ENCODE results near the gene PPEF2.

PPEF2 gene

DNA sequence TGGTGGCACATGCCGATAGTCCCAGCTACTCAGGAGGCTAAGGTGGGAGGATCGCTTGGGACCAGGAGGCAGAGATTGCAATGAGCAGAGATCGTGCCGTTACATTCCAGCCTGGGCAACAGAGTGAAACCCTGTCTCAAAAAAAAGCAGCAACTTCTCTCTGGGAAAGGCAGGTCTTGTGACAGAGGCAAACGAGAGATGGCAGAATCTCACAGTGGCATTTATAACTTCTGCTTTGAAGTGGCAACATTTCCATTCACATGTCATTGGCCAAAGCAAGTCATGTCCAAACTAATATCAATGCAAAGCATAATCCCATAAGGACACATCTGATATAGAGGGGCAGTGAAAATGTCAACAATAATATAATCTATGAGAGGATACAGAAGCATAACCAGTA, 79.8 kb downstream of the PPEF2 start:
- no peak for FAIRE-seq

DNA sequence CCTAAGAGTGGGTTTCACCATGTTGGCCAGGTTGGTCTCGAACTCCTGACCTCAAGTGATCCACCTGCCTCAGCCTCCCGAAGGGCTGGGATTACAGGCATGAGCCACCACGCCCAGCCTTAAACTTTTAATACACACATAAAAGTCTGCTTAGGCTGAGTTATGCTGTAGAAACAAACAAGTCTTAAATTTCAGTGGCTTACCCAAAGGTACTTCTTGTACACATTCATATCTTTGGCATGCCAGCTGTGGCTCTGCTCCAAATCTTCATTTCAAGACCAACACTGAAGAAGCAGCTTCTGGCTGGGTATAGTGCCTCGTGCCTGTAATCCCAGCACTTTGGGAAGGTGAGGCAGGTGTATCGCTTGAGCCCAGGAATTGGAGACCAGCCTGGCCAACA, 80.3 kb downstream of the PPEF2 start:
- no peak for FAIRE-seq

DNA sequence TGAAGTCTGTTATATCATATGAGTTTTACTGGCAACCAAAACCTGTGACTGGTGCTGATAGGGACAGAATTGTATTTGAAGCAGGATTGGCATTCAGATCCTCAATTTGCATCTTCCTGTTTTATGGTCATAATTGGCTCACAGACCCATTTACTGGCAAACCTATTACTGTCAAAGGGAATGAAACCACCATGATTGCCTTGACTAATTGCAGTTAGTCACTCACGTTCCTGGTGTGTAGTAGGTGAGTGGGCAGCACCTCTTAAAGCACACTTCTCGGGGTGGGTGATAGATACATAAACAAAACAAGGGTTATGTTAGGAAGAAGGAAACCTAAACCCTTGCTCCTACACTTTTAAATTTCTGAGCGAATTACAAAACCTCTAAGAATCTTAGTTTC, 81.0 kb downstream of the PPEF2 start:
- no peak for FAIRE-seq

DNA sequence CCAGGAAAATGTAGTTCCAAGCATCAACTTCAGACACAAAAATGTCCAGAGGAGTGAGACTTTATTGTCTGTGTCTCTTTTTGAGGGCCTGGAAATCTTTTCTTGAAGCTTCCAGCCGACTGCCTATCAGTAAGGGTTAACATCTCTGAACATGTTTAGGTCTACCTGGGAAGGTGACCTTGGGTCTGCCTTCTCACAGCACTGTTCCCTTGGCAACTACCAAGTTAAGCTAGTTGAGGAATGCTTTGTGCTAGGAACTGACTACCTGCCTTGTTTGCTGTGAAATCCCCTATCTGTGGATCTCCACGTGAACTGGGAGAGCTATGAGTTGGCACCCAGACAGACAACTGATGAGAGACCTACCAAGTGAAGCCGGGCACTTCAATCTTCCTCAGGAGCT, 81.6 kb downstream of the PPEF2 start:
- no peak for FAIRE-seq

DNA sequence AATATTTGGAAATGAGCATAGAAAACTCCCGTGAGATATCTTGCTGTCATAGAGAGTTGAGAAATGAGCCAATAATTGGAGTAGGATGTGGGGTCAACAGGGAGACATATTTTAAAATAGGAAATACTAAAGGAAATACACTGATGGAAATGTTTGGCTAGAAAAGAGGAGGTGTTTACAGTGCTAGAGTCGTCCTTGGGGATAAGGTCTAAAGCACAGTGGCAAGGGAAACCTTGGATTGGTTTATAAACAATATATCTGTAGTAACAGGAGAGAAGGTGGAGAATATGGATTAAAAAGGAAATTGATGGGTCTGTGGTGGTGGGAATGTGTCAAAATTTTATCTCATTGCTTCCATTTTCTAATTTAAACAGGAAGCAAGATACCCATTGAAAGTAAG, 82.1 kb downstream of the PPEF2 start:
- no peak for FAIRE-seq

DNA sequence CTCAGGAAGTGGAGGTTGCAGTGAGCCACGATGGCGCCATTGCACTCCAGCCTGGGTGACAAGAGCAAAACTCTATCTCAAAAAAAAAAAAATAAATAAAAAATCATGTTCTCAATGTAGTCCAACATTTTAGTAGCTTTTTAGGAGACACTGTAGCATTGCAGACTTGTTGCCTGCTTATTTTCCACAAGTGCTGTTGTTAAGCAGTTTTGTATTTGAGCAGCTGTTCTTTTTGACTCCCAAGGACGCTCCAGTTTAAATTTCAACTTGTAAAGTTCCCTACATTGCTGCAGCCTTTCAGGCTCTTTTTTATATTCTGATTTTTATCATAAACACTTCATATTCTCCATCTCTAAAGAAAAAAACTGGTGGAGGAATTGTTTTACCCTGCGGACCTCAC, 83.1 kb downstream of the PPEF2 start:
- FAIRE-seq = no peak

DNA sequence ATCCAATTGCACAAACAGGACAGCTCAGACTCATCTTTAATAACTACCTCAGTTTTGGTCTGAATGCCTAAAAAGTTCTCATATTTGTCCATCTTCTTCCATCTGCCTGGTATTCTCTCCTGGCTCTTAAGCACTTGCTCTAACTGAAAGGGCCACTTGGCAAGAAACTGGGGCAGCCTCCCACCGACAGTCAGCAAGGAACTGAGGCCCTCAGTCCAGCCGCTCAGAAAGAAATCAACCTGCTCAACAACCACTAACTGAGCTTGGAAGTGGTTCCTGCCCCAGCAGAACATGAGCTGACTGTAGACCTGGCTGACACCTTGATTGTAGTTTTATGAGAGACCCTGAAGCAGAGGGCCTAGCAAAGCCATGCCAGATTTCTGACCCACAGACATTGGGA, 84.4 kb downstream of the PPEF2 start:
- FAIRE-seq = no peak
